Neural progenitor cell (in vitro differentiated cells): ENCODE data around the gene TP53.
A peak's percentile ranks its signal among the peaks of the same experiment; 100 is the strongest.

Source experiments
- CTCF ChIP-seq: fragments of 200-600 bp; sonication (generic); IDR thresholded peaks from 2 replicates; pipeline ENCODE4 v1.5.1; 2017; ENCODE audit warnings: antibody characterized with exemption, mild to moderate bottlenecking
- EZH2 ChIP-seq: fragments of 200-600 bp; sonication (generic); IDR thresholded peaks from 2 replicates; pipeline ENCODE4 v1.6.1; 2017; ENCODE audit warnings: antibody characterized with exemption, mild to moderate bottlenecking, moderate library complexity
- EZH2phosphoT487 ChIP-seq: fragments of 200-600 bp; sonication (generic); IDR thresholded peaks from 2 replicates; pipeline ENCODE4 v1.6.1; 2017; ENCODE audit warnings: antibody characterized with exemption

- TF ChIP-seq CTCF (peak; percentile 64), EZH2 (no peak), EZH2phosphoT487 (no peak)
Observed at GRCh38 chr17:7632492-7632894, 54.8 kb downstream of the TP53 start.
